HEK293T (cell line): ENCODE results near the gene RBM10.

Experiments used
- BHLHE40 ChIP-seq: fragments of 450-650 bp; IDR thresholded peaks from 2 replicates; pipeline ENCODE4 v1.6.1; 2016; ENCODE audit warnings: mild to moderate bottlenecking, moderate library complexity, borderline replicate concordance
- CTBP1 ChIP-seq: fragments of 450-650 bp; IDR thresholded peaks from 2 replicates; pipeline ENCODE4 v1.6.1; 2016; ENCODE audit warnings: borderline replicate concordance
- FOXM1 ChIP-seq: fragments of 450-650 bp; IDR thresholded peaks from 2 replicates; pipeline ENCODE4 v1.6.1; 2017; ENCODE audit warnings: mild to moderate bottlenecking, borderline replicate concordance
- HDGF ChIP-seq: fragments of 450-650 bp; IDR thresholded peaks from 2 replicates; pipeline ENCODE4 v1.6.1; 2017; ENCODE audit warnings: antibody characterized with exemption, borderline replicate concordance
- NFRKB ChIP-seq: fragments of 450-650 bp; IDR thresholded peaks from 2 replicates; pipeline ENCODE4 v1.6.1; 2016; ENCODE audit warnings: mild to moderate bottlenecking, moderate library complexity
- SP1 ChIP-seq: fragments of 450-650 bp; IDR thresholded peaks from 2 replicates; pipeline ENCODE4 v1.6.1; 2017
- SUZ12 ChIP-seq: fragments of 450-650 bp; IDR thresholded peaks from 2 replicates; pipeline ENCODE4 v1.6.1; 2016; ENCODE audit warnings: mild to moderate bottlenecking
- TARDBP ChIP-seq: fragments of 450-650 bp; IDR thresholded peaks from 2 replicates; pipeline ENCODE4 v1.6.1; 2016

DNA sequence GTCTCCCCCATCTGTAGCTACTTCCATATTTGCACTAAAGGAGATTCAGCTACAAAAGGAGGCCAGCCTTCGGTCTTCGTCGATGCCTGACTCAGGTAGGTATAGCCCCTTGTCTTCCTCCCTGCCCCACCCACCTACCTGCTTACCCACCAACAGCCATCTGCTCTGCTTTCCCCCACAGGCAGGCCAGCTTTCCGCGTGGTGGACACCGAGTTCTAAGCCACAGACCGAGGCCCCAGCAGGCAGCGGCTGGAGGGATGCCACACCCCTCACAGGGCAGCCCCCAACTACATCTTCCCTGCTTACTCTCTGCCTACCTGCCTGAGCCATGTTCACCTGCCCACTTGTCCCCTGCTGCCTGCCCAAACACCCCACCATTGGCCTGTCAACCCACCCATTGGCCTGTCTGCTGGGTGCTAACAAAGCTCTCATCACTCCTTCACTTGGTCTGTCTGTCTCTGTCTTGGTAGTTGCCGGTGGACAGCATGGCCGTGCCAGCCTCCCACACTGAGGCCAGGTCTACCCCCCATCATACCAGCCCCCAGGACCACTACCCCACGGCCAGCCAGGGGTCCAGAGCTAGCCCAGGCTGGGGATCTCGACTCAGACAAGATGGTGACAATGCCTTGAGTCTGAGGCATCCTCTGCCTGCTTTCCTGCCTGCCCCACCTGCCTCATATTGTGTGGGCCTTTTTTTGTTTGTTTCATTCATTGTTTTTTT, 83.7 kb downstream of the RBM10 start:
- TF ChIP-seq SP1 (no peak), NFRKB (no peak), SUZ12 (no peak), TARDBP (no peak), BHLHE40 (no peak), HDGF (no peak), CTBP1 (no peak), FOXM1 (no peak)
